ENCODE measurements around the gene GBA2. TPM values are rescaled to one million over a fixed set of nuclear protein-coding genes. Genes with fewer than 3 reads are reported as not detected.

Gene GBA2
- total RNA-seq, 1 donor from 2014 or later, result 58.4 TPM

- DNase-seq (ENCODE audit: low spot score), result no peak
- Mint-ChIP-seq H3K4me1 (ENCODE audit: low read depth) (no peaks in the 10 kb centered on the region), H3K36me3 (ENCODE audit: low read depth) (peaks cover 47% of the 10 kb centered on the region), H3K27ac (no peak overlapping the region), H3K9me3 (no peaks in the 10 kb centered on the region), H3K27me3 (ENCODE audit: insufficient read depth) (no peaks in the 10 kb centered on the region), H3K4me3 (no peak overlapping the region)
- intact Hi-C loops (cut with micrococcal nuclease), result no loop called here
Measured at GRCh38 chr9:35703906-35704672, 44.9 kb downstream of the GBA2 start.

- Mint-ChIP-seq H3K27ac (no peak overlapping the region), H3K36me3 (ENCODE audit: low read depth) (peaks cover 38% of the 10 kb centered on the region), H3K4me3 (no peak overlapping the region), H3K4me1 (ENCODE audit: low read depth) (no peaks in the 10 kb centered on the region), H3K27me3 (ENCODE audit: insufficient read depth) (no peaks in the 10 kb centered on the region), H3K9me3 (no peaks in the 10 kb centered on the region)
- no peak for DNase-seq (ENCODE audit: low spot score)
- intact Hi-C loops (cut with micrococcal nuclease), result no loop called here
Measured at GRCh38 chr9:35702696-35703095, 46.3 kb downstream of the GBA2 start.

- no peaks in the 10 kb centered on the region for H3K4me1 Mint-ChIP-seq (ENCODE audit: low read depth)
- no peak for DNase-seq (ENCODE audit: low spot score)
- H3K4me3 Mint-ChIP-seq, result no peak overlapping the region
- H3K36me3 Mint-ChIP-seq (ENCODE audit: low read depth), result peaks cover 40% of the 10 kb centered on the region
- no peaks in the 10 kb centered on the region for H3K27me3 Mint-ChIP-seq (ENCODE audit: insufficient read depth)
- H3K27ac Mint-ChIP-seq, result no peak overlapping the region
- intact Hi-C loops (cut with micrococcal nuclease), result no loop called here
- no peaks in the 10 kb centered on the region for H3K9me3 Mint-ChIP-seq
Measured at GRCh38 chr9:35700942-35701341, 48.1 kb downstream of the GBA2 start.

- Mint-ChIP-seq H3K4me1 (ENCODE audit: low read depth) (no peaks in the 10 kb centered on the region), H3K27ac (no peak overlapping the region), H3K36me3 (ENCODE audit: low read depth) (peaks cover 37% of the 10 kb centered on the region), H3K4me3 (no peak overlapping the region), H3K27me3 (ENCODE audit: insufficient read depth) (no peaks in the 10 kb centered on the region), H3K9me3 (no peaks in the 10 kb centered on the region)
- DNase-seq (ENCODE audit: low spot score), result no peak
- intact Hi-C loops (cut with micrococcal nuclease), result no loop called here
Measured at GRCh38 chr9:35700031-35700430, 49.0 kb downstream of the GBA2 start.

- intact Hi-C loops (cut with micrococcal nuclease), result no loop called here
- no peak overlapping the region for H3K4me3 Mint-ChIP-seq
Measured at GRCh38 chr9:35698231-35698630, 50.8 kb downstream of the GBA2 start.

GRCh38 chr9:35697486-35697885, 51.5 kb downstream of the GBA2 start:
- intact Hi-C loops (cut with micrococcal nuclease), result loop anchor here (2.0 kb wide), 3 partner anchors 31 to 93 kb away; partner anchors contain the start of gene TESK1
- Mint-ChIP-seq H3K4me1 (ENCODE audit: low read depth) (no peaks in the 10 kb centered on the region), H3K9me3 (no peaks in the 10 kb centered on the region), H3K27me3 (ENCODE audit: insufficient read depth) (no peaks in the 10 kb centered on the region), H3K27ac (no peak overlapping the region), H3K36me3 (ENCODE audit: low read depth) (peaks cover 18% of the 10 kb centered on the region), H3K4me3 (no peak overlapping the region)
- DNase-seq (ENCODE audit: low spot score), result no peak

More at GRCh38 chr9:35698231-35698630, 50.8 kb downstream of the GBA2 start:
- no peaks in the 10 kb centered on the region for H3K9me3 Mint-ChIP-seq
- DNase-seq (ENCODE audit: low spot score), result no peak
- no peak overlapping the region for H3K27ac Mint-ChIP-seq
- H3K27me3 Mint-ChIP-seq (ENCODE audit: insufficient read depth), result no peaks in the 10 kb centered on the region
- no peaks in the 10 kb centered on the region for H3K4me1 Mint-ChIP-seq (ENCODE audit: low read depth)
- H3K36me3 Mint-ChIP-seq (ENCODE audit: low read depth), result peaks cover 23% of the 10 kb centered on the region

GRCh38 chr9:35696520-35697215, 52.4 kb downstream of the GBA2 start:
- H3K4me3 Mint-ChIP-seq, result no peak overlapping the region
- H3K9me3 Mint-ChIP-seq, result no peaks in the 10 kb centered on the region
- intact Hi-C loops (cut with micrococcal nuclease), result loop anchor here (1.0 to 2.0 kb wide), 4 partner anchors 32 to 215 kb away; partner anchors contain the start of gene TESK1
- no peaks in the 10 kb centered on the region for H3K27me3 Mint-ChIP-seq (ENCODE audit: insufficient read depth)
- peaks cover 18% of the 10 kb centered on the region for H3K36me3 Mint-ChIP-seq (ENCODE audit: low read depth)
- H3K27ac Mint-ChIP-seq, result no peak overlapping the region
- DNase-seq (ENCODE audit: low spot score), result peak; percentile 23
- H3K4me1 Mint-ChIP-seq (ENCODE audit: low read depth), result peaks cover 5% of the 10 kb centered on the region

- no peaks in the 10 kb centered on the region for H3K27me3 Mint-ChIP-seq (ENCODE audit: insufficient read depth)
- H3K27ac Mint-ChIP-seq, result no peak overlapping the region
- H3K4me1 Mint-ChIP-seq (ENCODE audit: low read depth), result peaks cover 12% of the 10 kb centered on the region
- no peak for DNase-seq (ENCODE audit: low spot score)
- intact Hi-C loops (cut with micrococcal nuclease), result loop anchor here (1.0 to 2.0 kb wide), 4 partner anchors 33 to 215 kb away; partner anchors contain the start of gene TESK1
- no peak overlapping the region for H3K4me3 Mint-ChIP-seq
- peaks cover 18% of the 10 kb centered on the region for H3K36me3 Mint-ChIP-seq (ENCODE audit: low read depth)
- no peaks in the 10 kb centered on the region for H3K9me3 Mint-ChIP-seq
Measured at GRCh38 chr9:35695943-35696401, 53.1 kb downstream of the GBA2 start.

GRCh38 chr9:35691757-35692301, 57.2 kb downstream of the GBA2 start:
- Mint-ChIP-seq H3K27ac (peak overlapping the region; percentile 55), H3K9me3 (no peaks in the 10 kb centered on the region), H3K36me3 (ENCODE audit: low read depth) (peaks cover 7% of the 10 kb centered on the region), H3K4me3 (peak overlapping the region; percentile 84), H3K4me1 (ENCODE audit: low read depth) (peaks cover 26% of the 10 kb centered on the region), H3K27me3 (ENCODE audit: insufficient read depth) (peaks cover 2% of the 10 kb centered on the region)
- intact Hi-C loops (cut with micrococcal nuclease), result loop anchor here (2.0 kb wide), 1 partner anchor 33 kb away; the partner anchor contains the start of genes CCDC107 and RMRP
- DNase-seq (ENCODE audit: low spot score), result no peak

- H3K4me1 Mint-ChIP-seq (ENCODE audit: low read depth), result peaks cover 26% of the 10 kb centered on the region
- peaks cover 2% of the 10 kb centered on the region for H3K27me3 Mint-ChIP-seq (ENCODE audit: insufficient read depth)
- peak overlapping the region; percentile 84 for H3K4me3 Mint-ChIP-seq
- no peaks in the 10 kb centered on the region for H3K9me3 Mint-ChIP-seq
- H3K27ac Mint-ChIP-seq, result peak overlapping the region; percentile 55
- peaks cover 1% of the 10 kb centered on the region for H3K36me3 Mint-ChIP-seq (ENCODE audit: low read depth)
- no peak for DNase-seq (ENCODE audit: low spot score)
- intact Hi-C loops (cut with micrococcal nuclease), result loop anchor here (2.0 kb wide), 1 partner anchor 32 kb away; the partner anchor contains the start of genes CCDC107 and RMRP
Measured at GRCh38 chr9:35691334-35691650, 57.7 kb downstream of the GBA2 start.

GRCh38 chr9:35690614-35691333, 58.3 kb downstream of the GBA2 start:
- Mint-ChIP-seq H3K4me1 (ENCODE audit: low read depth) (peaks cover 26% of the 10 kb centered on the region), H3K27me3 (ENCODE audit: insufficient read depth) (peaks cover 2% of the 10 kb centered on the region)
- intact Hi-C loops (cut with micrococcal nuclease), result loop anchor here (2.0 kb wide), 1 partner anchor 32 kb away; the partner anchor contains the start of genes CCDC107 and RMRP

GRCh38 chr9:35690294-35690613, 58.8 kb downstream of the GBA2 start:
- peaks cover 26% of the 10 kb centered on the region for H3K4me1 Mint-ChIP-seq (ENCODE audit: low read depth)
- DNase-seq (ENCODE audit: low spot score), result no peak
- peak overlapping the region; percentile 52 for H3K27ac Mint-ChIP-seq
- no peaks in the 10 kb centered on the region for H3K36me3 Mint-ChIP-seq (ENCODE audit: low read depth)
- H3K4me3 Mint-ChIP-seq, result peak overlapping the region; percentile 71
- no peaks in the 10 kb centered on the region for H3K9me3 Mint-ChIP-seq
- intact Hi-C loops (cut with micrococcal nuclease), result loop anchor here (2.0 kb wide), 1 partner anchor 31 kb away; the partner anchor contains the start of genes CCDC107 and RMRP
- H3K27me3 Mint-ChIP-seq (ENCODE audit: insufficient read depth), result peaks cover 2% of the 10 kb centered on the region

More at GRCh38 chr9:35690614-35691333, 58.3 kb downstream of the GBA2 start:
- H3K4me3 Mint-ChIP-seq, result peak overlapping the region; percentile 84
- DNase-seq (ENCODE audit: low spot score), result peak; percentile 9
- no peaks in the 10 kb centered on the region for H3K9me3 Mint-ChIP-seq
- H3K27ac Mint-ChIP-seq, result peak overlapping the region; percentile 55
- H3K36me3 Mint-ChIP-seq (ENCODE audit: low read depth), result no peaks in the 10 kb centered on the region
